ENCODE data around the gene MORN1.

- TF ChIP-seq CTCF (conservative IDR thresholded peaks at IDR 0.05) (no peak), EZH2 (IDR thresholded peaks at IDR 0.05; ENCODE audit: low read depth) (no peak)
These were observed 38.9 kb downstream of the MORN1 start for GRCh38 chr1:2352341-2352896.
